CD4-positive, alpha-beta T cell treated with Interleukin-1 beta for 1 hour (primary cell): ENCODE results near the gene EXOSC3.
"Not testable (repeated sequence)": the region's sequence is repeated elsewhere in the genome, so short reads cannot be mapped to it uniquely, and the experiment has no call there.

ENCODE experiments used
- DNase-seq, 2 donors: peaks; one replicate each; pipeline ENCODE4 v3.0.0-alpha.2; 2020 to 2022

EXOSC3 gene

GRCh38 chr9:37775216-37775919 lies 9.5 kb downstream of the EXOSC3 start:
- no peak for DNase-seq

GRCh38 chr9:37769995-37770394 lies 14.9 kb downstream of the EXOSC3 start:
- DNase-seq, result no peak

GRCh38 chr9:37769306-37769705 lies 15.6 kb downstream of the EXOSC3 start:
- DNase-seq, result no peak

- not testable (repeated sequence) for DNase-seq
Measured at GRCh38 chr9:37765263-37765662, 19.6 kb downstream of the EXOSC3 start.

- no peak for DNase-seq
Measured at GRCh38 chr9:37761511-37761910, 23.4 kb downstream of the EXOSC3 start.

GRCh38 chr9:37760416-37761161 lies 24.3 kb downstream of the EXOSC3 start:
- no peak for DNase-seq

- no peak for DNase-seq
Measured at GRCh38 chr9:37758747-37759146, 26.1 kb downstream of the EXOSC3 start.

- DNase-seq, result peak; percentile 70
Measured at GRCh38 chr9:37753489-37754190, 31.2 kb downstream of the EXOSC3 start, which contains the start of gene TRMT10B. TRMT10B (plus strand) TSS chr9:37753805; CDS start chr9:37761932, 8,127 bp downstream.

GRCh38 chr9:37752642-37753488 lies 32.0 kb downstream of the EXOSC3 start:
- peak in 1 of 2 donors; percentile 13 for DNase-seq

- not testable (repeated sequence) for DNase-seq
Measured at GRCh38 chr9:37752112-37752511, 32.8 kb downstream of the EXOSC3 start.

GRCh38 chr9:37751704-37752103 lies 33.2 kb downstream of the EXOSC3 start:
- not testable (repeated sequence) for DNase-seq

- no peak for DNase-seq
Measured at GRCh38 chr9:37751186-37751585, 33.7 kb downstream of the EXOSC3 start.

- DNase-seq, result no peak
Measured at GRCh38 chr9:37749129-37749528, 35.7 kb downstream of the EXOSC3 start.

- peak; percentile 50 to 59 for DNase-seq
Measured at GRCh38 chr9:37747271-37747753, 37.6 kb downstream of the EXOSC3 start.

GRCh38 chr9:37746448-37747270 lies 38.2 kb downstream of the EXOSC3 start:
- DNase-seq, result no peak

- DNase-seq, result no peak
Measured at GRCh38 chr9:37745970-37746369, 38.9 kb downstream of the EXOSC3 start.

- DNase-seq, result no peak
Measured at GRCh38 chr9:37740631-37741328, 44.1 kb downstream of the EXOSC3 start.

- DNase-seq, result no peak
Measured at GRCh38 chr9:37740128-37740527, 44.7 kb downstream of the EXOSC3 start.

- no peak for DNase-seq
Measured at GRCh38 chr9:37739222-37739621, 45.6 kb downstream of the EXOSC3 start.

- DNase-seq, result no peak
Measured at GRCh38 chr9:37732952-37733351, 51.9 kb downstream of the EXOSC3 start.
